Ecto neural progenitor cell (in vitro differentiated cells): ENCODE measurements around the gene BICDL1.
"Not testable (repeated sequence)": the region's sequence is repeated elsewhere in the genome, so short reads cannot be mapped to it uniquely, and the experiment has no call there.

Source experiments
- DNase-seq: peaks from one replicate; pipeline ENCODE4 v3.0.0-alpha.2; 2018; ENCODE audit warnings: low spot score

The BICDL1 gene

GRCh38 chr12:120000556-120000955 lies 11.5 kb downstream of the BICDL1 start:
- DNase-seq = no peak

DNA sequence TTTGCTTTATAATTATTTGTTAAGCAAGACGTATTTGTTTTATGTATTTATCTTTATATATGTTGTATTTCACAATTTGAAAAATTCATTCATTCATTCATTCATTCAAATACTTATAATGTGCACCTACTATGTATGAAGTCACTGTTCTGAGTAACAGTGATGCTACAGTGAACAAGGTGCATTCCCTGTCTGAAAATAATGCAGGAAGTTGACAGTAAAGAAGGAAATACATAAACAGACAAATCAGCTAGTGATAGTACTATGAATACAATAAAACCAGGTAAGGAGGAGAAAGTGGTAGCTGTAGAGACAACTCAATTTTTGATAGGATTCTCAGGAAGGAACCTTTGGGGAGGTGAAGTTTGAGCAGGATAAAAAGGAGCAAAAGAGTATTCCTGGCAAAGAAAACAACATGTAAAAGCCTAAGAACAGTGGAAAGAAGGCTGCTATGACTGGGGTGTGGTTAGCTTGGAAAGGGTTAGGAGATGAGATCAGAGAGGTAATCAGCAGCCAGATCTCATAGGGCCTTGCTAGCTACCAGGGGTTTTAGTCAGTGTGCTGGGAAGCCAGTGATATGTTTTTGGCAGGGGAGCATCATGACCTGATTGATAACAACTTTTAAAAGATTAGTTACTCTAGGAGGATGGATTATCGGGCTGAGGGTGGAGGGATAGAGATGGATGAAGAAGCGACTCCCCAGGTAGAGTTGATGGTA lies 17.4 kb downstream of the BICDL1 start:
- DNase-seq = no peak

- no peak for DNase-seq
These were observed 18.2 kb downstream of the BICDL1 start for GRCh38 chr12:120007272-120007671.

DNA sequence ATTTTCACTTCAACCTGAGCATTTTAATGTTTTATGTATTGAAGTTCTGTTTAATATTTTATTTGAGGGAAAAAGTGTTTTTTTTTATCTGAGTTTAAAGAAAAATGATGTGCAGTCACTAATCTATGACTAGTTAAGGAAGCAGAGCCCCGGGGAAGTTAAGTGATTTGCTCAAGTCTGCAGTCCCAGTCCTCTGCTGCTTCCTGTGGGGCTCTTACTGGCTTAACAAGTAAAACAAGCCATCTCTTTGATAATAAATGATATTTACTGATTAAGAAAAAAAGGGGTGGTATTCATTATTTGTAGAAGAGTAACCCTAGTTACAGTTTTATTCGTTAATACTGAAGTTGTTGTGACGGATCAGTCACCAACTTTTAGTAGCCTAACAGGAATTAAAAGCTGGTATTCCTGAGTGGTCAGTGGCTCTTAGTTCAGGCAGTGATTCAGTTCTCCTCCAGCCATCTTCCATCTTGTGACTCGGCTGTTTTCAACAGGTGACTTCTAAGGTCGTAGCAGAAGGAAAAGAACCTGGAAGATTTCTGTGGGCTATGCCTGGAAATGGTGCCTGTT lies 21.7 kb downstream of the BICDL1 start:
- no peak for DNase-seq

DNA sequence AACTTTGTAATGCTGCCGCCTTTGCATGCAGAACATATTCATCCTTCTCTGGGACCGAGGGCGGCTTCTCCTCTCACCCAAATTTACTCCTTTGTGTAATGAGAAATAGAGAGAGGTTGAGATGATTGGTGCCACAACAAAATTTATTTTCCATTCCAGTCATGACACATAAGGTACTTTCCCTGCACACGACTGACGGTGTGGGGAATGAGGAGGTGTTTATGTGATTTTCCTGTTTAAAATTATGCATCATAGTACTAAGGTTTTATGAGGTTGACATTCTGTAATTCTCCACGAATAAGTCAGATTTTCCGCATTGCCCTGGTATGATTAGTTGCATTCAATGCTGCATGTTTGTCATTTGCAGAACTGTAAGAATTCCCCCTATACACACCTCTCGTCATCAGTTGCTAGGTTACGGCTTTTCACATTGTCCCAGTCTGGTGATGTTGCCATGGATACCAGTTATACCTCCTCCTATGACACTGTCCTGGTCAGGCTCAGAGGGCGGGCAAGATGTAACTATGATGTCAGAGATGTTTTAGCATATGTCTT lies 23.1 kb downstream of the BICDL1 start:
- DNase-seq = no peak

GRCh38 chr12:120013659-120014380 lies 24.8 kb downstream of the BICDL1 start:
- DNase-seq = no peak

GRCh38 chr12:120014381-120014735 lies 25.3 kb downstream of the BICDL1 start:
- DNase-seq = not testable (repeated sequence)

- DNase-seq = no peak
These were observed 26.3 kb downstream of the BICDL1 start for GRCh38 chr12:120015313-120015712.

DNA sequence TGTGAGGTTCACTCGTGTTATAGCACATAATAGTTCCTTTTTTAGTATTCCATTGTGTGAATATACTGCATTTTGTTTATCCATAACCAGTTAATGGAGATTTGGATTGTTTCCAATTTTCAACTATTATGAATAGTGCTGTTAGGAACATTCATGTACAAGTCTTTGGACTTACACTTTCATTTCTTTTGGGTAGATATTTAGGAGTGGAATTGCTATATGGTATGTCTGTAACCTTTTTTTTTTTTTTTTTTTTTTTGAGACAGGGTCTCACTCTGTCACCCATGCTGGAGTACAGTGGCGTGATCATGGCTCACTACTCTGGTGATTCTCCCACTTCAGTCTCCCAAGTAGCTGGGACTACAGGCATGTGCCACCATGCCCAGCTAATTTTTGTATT lies 27.2 kb downstream of the BICDL1 start:
- DNase-seq = not testable (repeated sequence)

GRCh38 chr12:120019197-120019596 lies 30.2 kb downstream of the BICDL1 start:
- no peak for DNase-seq

- DNase-seq = no peak
These were observed 30.9 kb downstream of the BICDL1 start for GRCh38 chr12:120019938-120020337.

DNA sequence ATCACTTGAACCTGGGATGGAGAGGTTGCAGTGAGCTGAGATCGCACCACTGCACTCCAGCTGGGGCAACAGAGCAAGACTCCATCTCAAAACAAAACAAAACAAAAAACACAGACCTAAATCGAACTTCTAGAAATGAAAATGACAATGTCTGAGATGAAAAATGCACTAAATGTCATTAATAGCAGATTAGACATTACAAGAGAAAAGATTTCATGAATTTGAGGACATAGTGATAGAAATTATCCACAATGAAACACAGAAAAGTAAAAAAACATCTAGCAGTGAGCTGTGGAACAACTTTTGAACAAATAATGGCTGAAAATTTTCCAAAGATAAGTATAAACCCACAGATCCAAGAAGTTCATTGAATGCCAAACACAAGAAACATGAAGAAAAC lies 35.2 kb downstream of the BICDL1 start:
- DNase-seq = no peak

DNA sequence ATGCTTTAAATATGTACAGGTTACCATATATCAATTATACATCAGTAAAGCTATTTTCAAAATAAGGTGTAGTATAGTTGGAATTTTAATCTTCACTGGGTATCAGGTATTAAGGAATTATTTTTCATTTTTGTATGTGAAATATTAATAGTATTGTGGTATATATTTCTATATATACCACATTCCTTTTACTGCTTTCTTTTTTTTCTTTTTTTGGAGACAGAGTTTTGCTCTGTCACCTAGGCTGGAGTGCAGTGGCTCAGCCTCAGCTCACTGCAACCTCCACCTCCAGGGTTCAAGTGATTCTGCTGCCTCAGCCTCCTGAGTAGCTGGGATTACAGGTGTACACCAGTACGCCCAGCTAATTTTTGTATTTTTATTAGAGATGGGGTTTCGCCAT lies 36.6 kb downstream of the BICDL1 start:
- no peak for DNase-seq

- no peak for DNase-seq
These were observed 43.2 kb downstream of the BICDL1 start for GRCh38 chr12:120032242-120032641.

GRCh38 chr12:120037851-120038250 lies 48.8 kb downstream of the BICDL1 start:
- no peak for DNase-seq

- DNase-seq = no peak
These were observed 50.7 kb downstream of the BICDL1 start for GRCh38 chr12:120039711-120040110.

GRCh38 chr12:120041386-120042231 lies 52.6 kb downstream of the BICDL1 start:
- no peak for DNase-seq

GRCh38 chr12:120045367-120045766 lies 56.3 kb downstream of the BICDL1 start:
- not testable (repeated sequence) for DNase-seq

- no peak for DNase-seq
These were observed 58.0 kb downstream of the BICDL1 start for GRCh38 chr12:120047072-120047471.

DNA sequence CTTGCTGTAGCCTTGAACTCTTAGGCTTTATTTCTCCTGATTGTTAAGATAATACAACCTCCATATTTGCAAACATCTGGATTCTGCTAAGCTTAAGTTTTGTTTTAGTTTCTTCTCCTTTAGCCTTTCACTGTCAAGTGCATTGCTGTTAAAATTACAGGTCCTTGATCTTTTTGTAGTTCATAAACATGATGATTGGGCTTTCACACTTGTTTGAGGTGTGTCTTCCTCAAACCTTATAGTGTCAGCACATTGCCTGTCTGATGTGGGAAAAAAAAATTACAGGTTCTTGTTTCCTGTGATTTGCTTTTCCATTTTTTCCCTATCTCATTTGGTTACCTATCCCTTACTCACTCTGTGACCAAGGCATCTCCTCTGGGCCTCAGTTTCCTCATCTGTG lies 59.2 kb downstream of the BICDL1 start:
- DNase-seq = no peak

DNA sequence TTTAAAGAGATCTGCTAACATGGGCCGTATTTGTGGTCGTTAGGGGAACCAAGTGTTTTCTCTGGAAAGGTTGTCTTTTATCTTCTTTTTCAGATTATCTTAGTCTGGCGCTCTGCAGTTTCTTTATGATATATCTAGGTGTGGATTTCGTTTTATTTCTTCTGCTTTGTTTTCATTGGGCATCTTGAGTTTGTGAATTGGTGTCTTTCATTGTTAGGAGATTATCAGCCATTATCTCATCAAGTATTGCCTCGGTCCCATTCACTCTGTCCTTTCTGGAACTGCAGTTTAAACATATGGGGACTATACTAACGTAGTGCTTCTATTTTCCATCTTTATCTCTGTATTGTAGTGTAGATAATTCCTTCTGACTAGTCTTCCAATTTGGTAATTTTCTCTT lies 60.4 kb downstream of the BICDL1 start:
- DNase-seq = no peak

- no peak for DNase-seq
These were observed 62.5 kb downstream of the BICDL1 start for GRCh38 chr12:120051535-120051934.
